Adrenal gland (tissue), 12 donors: ENCODE results near the gene FMN1. TPM values are rescaled to one million over a fixed set of nuclear protein-coding genes. Genes with fewer than 3 reads are reported as not detected.

Experiments
- DNase-seq, 7 donors: peaks; one replicate each; pipeline ENCODE4 v3.0.0-alpha.2; 2019 to 2020
- H3K27ac ChIP-seq, 5 donors: fragments of 200-600 bp; sonication (generic) in 4 of 5; 1 replicate in 3 of 5; 2 replicates in 2 of 5; pipeline versions ENCODE4 v1.5.1 to v1.8.0; 2016 to 2020; ENCODE audit warnings: mild to moderate bottlenecking in 1 of 5
- H3K27me3 ChIP-seq: fragments of 200-600 bp; 2 replicates; pipeline ENCODE4 v1.8.0; 2021
- H3K36me3 ChIP-seq, 2 donors: fragments of 200-600 bp; replicated peaks in 1 of 2; 1 replicate in 1 of 2; 2 replicates in 1 of 2; pipeline versions ENCODE4 v1.5.1 to v1.8.0; 2018 to 2022
- H3K4me1 ChIP-seq, 2 donors: fragments of 200-600 bp; replicated peaks in 1 of 2; 1 replicate in 1 of 2; 2 replicates in 1 of 2; pipeline versions ENCODE4 v1.5.1 to v1.8.0; 2018 to 2021
- H3K4me3 ChIP-seq, 4 donors: fragments of 200-600 bp; sonication (generic) in 3 of 4; one replicate each; pipeline ENCODE4 v1.5.1; 2016 to 2018
- H3K9me3 ChIP-seq, 3 donors: fragments of 200-600 bp; sonication (generic) in 1 of 3; replicated peaks in 1 of 3; 1 replicate in 2 of 3; 2 replicates in 1 of 3; pipeline versions ENCODE4 v1.5.1 to v1.8.0; 2016 to 2021
- CTCF ChIP-seq, 6 experiments: fragments of 450-650 bp in 4 of 6; fragments of 200-600 bp in 2 of 6; sonication (generic) in 1 of 6; IDR thresholded peaks; 1 replicate in 5 of 6; 2 replicates in 1 of 6; pipeline versions ENCODE4 v1.5.1 to v1.8.0; 2016 to 2021; ENCODE audit warnings: antibody characterized with exemption in 6 of 6, mild to moderate bottlenecking in 2 of 6, moderate library complexity in 1 of 6
- POLR2A ChIP-seq, 2 donors: fragments of 450-650 bp; IDR thresholded peaks; one replicate each; pipeline ENCODE4 v1.6.1; 2017; ENCODE audit warnings: antibody characterized with exemption in 2 of 2, mild to moderate bottlenecking in 2 of 2, moderate library complexity in 1 of 2
- WGBS, 4 donors: extraction: QIAGEN DNeasy Blood & Tissue Kit in 2 of 4; methylation state at CpG; one replicate each; pipeline versions ENCODE4 v1.1.5 to v1.1.7; 2013 to 2017; 5-methylcytosine and 5-hydroxymethylcytosine counted together
- intact Hi-C, 2 donors: fragments of 100-400 bp; cut with DNase I; formaldehyde crosslinking; loops; one replicate each; pipeline versions ENCODE4 v1.14.1 to v1.15.0; 2022 to 2023
- polyA plus RNA-seq, 3 donors: library from polyadenylated mRNA; stranded (reverse); fragments of 200-250 nt in 2 of 3; fragments of 350-450 nt in 1 of 3; fragmentation: Illumina TruSeq in 1 of 3; extraction: RNeasy Lipid Tissue Mini Kit (QIAGEN cat#74804) in 1 of 3; gene quantifications; one replicate each; pipeline ENCODE4 v1.2.3, GENCODE V29; 2013 to 2014
- total RNA-seq, 9 donors: library from RNA; depleted of rRNA in 4 of 9; stranded (reverse); fragments of >200 nt in 4 of 9; fragments of 120-200 nt in 1 of 9; fragmentation: NEBNext Ultra II Directional in 1 of 9; extraction: Animal tissue kit (Norgen Biotek cat#: 25700) in 1 of 9; gene quantifications; one replicate each; pipeline versions ENCODE4 v1.1.0 to v1.2.4, GENCODE V29; 2013 to 2023
- donor health status: healthy with polysubstance abuse.
- donor health status: Bipolar disorder and iron deficiency.
- donor health status: DM: yes; HTN: yes; CAD: no.
- donor health status: DM: no; HTN: no; CAD: no.
- donor health status: DM: no; HTN: no; CAD: no.
- donor health status: DM: yes; HTN: yes; CAD: no.

FMN1 gene
- total and polyA plus RNA-seq, 12 donors = 0.37 to 29.2 (median 11.4) TPM

- intact Hi-C loops = no loop called here
- H3K4me1 ChIP-seq = peaks cover 0 to 4% of the 10 kb centered on the region in 2 donors
- no peaks in the 10 kb centered on the region for H3K36me3 ChIP-seq
- H3K9me3 ChIP-seq = no peaks in the 10 kb centered on the region
- DNase-seq = no peak
- H3K4me3 ChIP-seq = no peak overlapping the region
- H3K27me3 ChIP-seq = peaks cover 3% of the 10 kb centered on the region
- TF ChIP-seq POLR2A (IDR thresholded peaks at IDR 0.05) (no peak), CTCF (IDR thresholded peaks at IDR 0.05) (no peak)
- H3K27ac ChIP-seq = no peak overlapping the region
Observed at GRCh38 chr15:33034588-33034987, 159.9 kb downstream of the FMN1 start.

- intact Hi-C loops = no loop called here
- no peaks in the 10 kb centered on the region for H3K9me3 ChIP-seq
Observed at GRCh38 chr15:33032053-33032452, 162.5 kb downstream of the FMN1 start.

GRCh38 chr15:33031324-33031821 is 163.1 kb downstream of the FMN1 start:
- Histone ChIP-seq H3K27me3 (peaks cover 3% of the 10 kb centered on the region), H3K4me1 (peaks cover 0 to 4% of the 10 kb centered on the region in 2 donors), H3K9me3 (no peaks in the 10 kb centered on the region), H3K27ac (no peak overlapping the region), H3K4me3 (no peak overlapping the region), H3K36me3 (no peaks in the 10 kb centered on the region)
- 64 to 76% (median 68%) methylated on average over 5 of the region's 5 CpGs for WGBS, 4 donors
- TF ChIP-seq POLR2A (IDR thresholded peaks at IDR 0.05) (no peak), CTCF (IDR thresholded peaks at IDR 0.05) (no peak)
- intact Hi-C loops = no loop called here
- peak in 1 of 7 donors; percentile 62 for DNase-seq

More at GRCh38 chr15:33032053-33032452, 162.5 kb downstream of the FMN1 start:
- H3K4me1 ChIP-seq = peaks cover 0 to 4% of the 10 kb centered on the region in 2 donors
- no peak overlapping the region for H3K27ac ChIP-seq
- DNase-seq = no peak
- H3K36me3 ChIP-seq = no peaks in the 10 kb centered on the region
- no peak overlapping the region for H3K4me3 ChIP-seq
- 59 to 76% (median 66%) methylated on average over 4 of the region's 4 CpGs for WGBS, 4 donors
- TF ChIP-seq CTCF (IDR thresholded peaks at IDR 0.05) (no peak), POLR2A (IDR thresholded peaks at IDR 0.05) (no peak)
- peaks cover 3% of the 10 kb centered on the region for H3K27me3 ChIP-seq

GRCh38 chr15:33030315-33030714 is 164.2 kb downstream of the FMN1 start:
- TF ChIP-seq CTCF (IDR thresholded peaks at IDR 0.05) (no peak), POLR2A (IDR thresholded peaks at IDR 0.05) (no peak)
- Histone ChIP-seq H3K27ac (no peak overlapping the region), H3K4me1 (peaks cover 0 to 4% of the 10 kb centered on the region in 2 donors), H3K4me3 (no peak overlapping the region), H3K27me3 (no peaks in the 10 kb centered on the region), H3K9me3 (no peaks in the 10 kb centered on the region), H3K36me3 (no peaks in the 10 kb centered on the region)
- DNase-seq = no peak
- 73 to 92% (median 81%) methylated on average over 5 of the region's 5 CpGs for WGBS, 4 donors
- intact Hi-C loops = no loop called here
